A549 (cell line): Measurements from ENCODE around the gene SLC9C1. TPM values are rescaled to one million over a fixed set of nuclear protein-coding genes. Genes with fewer than 3 reads are reported as not detected.

Experiments used
- ATAC-seq, 2 experiments: fragments of 200-7000 bp in 1 of 2; fragments of >200 bp in 1 of 2; cut with Nextera tagmentation in 1 of 2; cut with Tn5 transposase in 1 of 2; 3 replicates each; pipeline versions ENCODE4 v1.8.0 to v1.9.1; 2018 to 2020; ENCODE audit warnings: mild to moderate bottlenecking in 1 of 2, moderate library complexity in 1 of 2
- CTCF ChIA-PET: fragments of 300-600 bp; sonication (Branson Sonifier 250); formaldehyde crosslinking; extraction: SDS; loops from one replicate; lab custom pipeline; 2021; ENCODE audit warnings: antibody characterized with exemption, inconsistent platforms; lab: Yijun Ruan, JAX
- POLR2A ChIA-PET: fragments of 350-600 bp; formaldehyde crosslinking; extraction: SDS; loops from one replicate; lab custom pipeline; 2021; ENCODE audit warnings: antibody characterized with exemption, inconsistent platforms; lab: Yijun Ruan, JAX
- DNase-seq, 2 experiments: peaks; one replicate each; pipeline versions ENCODE4 v3.0.0 to v3.0.0-alpha.2; 2011 to 2016; ENCODE audit warnings: low read depth in 1 of 2, low spot score in 1 of 2
- FAIRE-seq: peaks from 2 replicates; lab custom pipeline; 2011; peaks lifted over from hg19 to GRCh38; lab: Jason Lieb, UNC
- H3K27ac ChIP-seq, 2 experiments: fragments of >200 bp; sonication (Bioruptor Twin); formaldehyde crosslinking; 3 replicates each; pipeline ENCODE4 v1.5.1; 2016 to 2017
- H3K4me1 ChIP-seq: fragments of >200 bp; sonication (Bioruptor Twin); formaldehyde crosslinking; 3 replicates; pipeline ENCODE4 v1.6.1; 2016
- H3K4me2 ChIP-seq: fragments of >200 bp; sonication (Bioruptor Twin); formaldehyde crosslinking; 3 replicates; pipeline ENCODE4 v1.6.1; 2016
- H3K4me3 ChIP-seq: fragments of >200 bp; sonication (Bioruptor Twin); formaldehyde crosslinking; 3 replicates; pipeline ENCODE4 v1.5.1; 2016
- H3K9me3 ChIP-seq: fragments of >200 bp; sonication (Bioruptor Twin); formaldehyde crosslinking; 3 replicates; pipeline ENCODE4 v1.6.1; 2016
- BHLHE40 ChIP-seq: IDR thresholded peaks from 2 replicates; pipeline ENCODE4 v1.6.1; 2012; ENCODE audit warnings: low read depth, low read length, inconsistent platforms
- CBX2 ChIP-seq: fragments of 200-600 bp; sonication (generic); IDR thresholded peaks from 2 replicates; pipeline ENCODE4 v1.6.1; 2016; ENCODE audit warnings: low read depth, mild to moderate bottlenecking, borderline replicate concordance
- CHD2 ChIP-seq: fragments of 150-350 bp; IDR thresholded peaks from 2 replicates; pipeline ENCODE4 v1.6.1; 2014; ENCODE audit warnings: low read length; ENCODE audit not compliant: partially characterized antibody
- CHD4 ChIP-seq: fragments of 200-600 bp; sonication (generic); IDR thresholded peaks from 2 replicates; pipeline ENCODE4 v1.6.1; 2016; ENCODE audit warnings: antibody characterized with exemption, mild to moderate bottlenecking, borderline replicate concordance
- EHMT2 ChIP-seq: fragments of 200-600 bp; sonication (generic); IDR thresholded peaks from 2 replicates; pipeline ENCODE4 v1.6.1; 2016; ENCODE audit warnings: antibody characterized with exemption, low read depth, mild to moderate bottlenecking, moderate library complexity
- EP300 ChIP-seq, 2 experiments: fragments of >200 bp; sonication (Bioruptor Twin); formaldehyde crosslinking; IDR thresholded peaks; 2 replicates in 1 of 2; 3 replicates in 1 of 2; pipeline ENCODE4 v1.6.1; 2016 to 2017
- FOSL2 ChIP-seq, 2 experiments: fragments of 450-650 bp in 1 of 2; fragments of >200 bp in 1 of 2; sonication (Bioruptor Twin) in 1 of 2; formaldehyde crosslinking; IDR thresholded peaks; 2 replicates each; pipeline versions ENCODE4 v1.5.0 to v1.6.1; 2016 to 2020; ENCODE audit warnings: mild to moderate bottlenecking in 1 of 2, moderate library complexity in 1 of 2
- HOXA7 ChIP-seq: fragments of 250-450 bp; sonication (Bioruptor Pico); IDR thresholded peaks from 2 replicates; pipeline ENCODE4 v1.5.0; 2020; ENCODE audit warnings: mild to moderate bottlenecking, moderate library complexity
- HOXB13 ChIP-seq: fragments of 250-450 bp; sonication (Bioruptor Pico); IDR thresholded peaks from 2 replicates; pipeline ENCODE4 v1.5.0; 2020; ENCODE audit warnings: low read depth, mild to moderate bottlenecking, moderate library complexity
- HOXB5 ChIP-seq: fragments of 250-450 bp; sonication (Bioruptor Pico); IDR thresholded peaks from 2 replicates; pipeline ENCODE4 v1.5.0; 2020; ENCODE audit warnings: mild to moderate bottlenecking, moderate library complexity
- JUNB ChIP-seq: fragments of >200 bp; sonication (Bioruptor Twin); formaldehyde crosslinking; IDR thresholded peaks from 2 replicates; pipeline ENCODE4 v1.6.1; 2016
- MYC ChIP-seq: IDR thresholded peaks from 2 replicates; pipeline ENCODE4 v1.6.1; 2012; ENCODE audit warnings: mild to moderate bottlenecking, inconsistent platforms, low read length, improper control_type of control experiment, borderline replicate concordance
- NFE2L2 ChIP-seq: fragments of 150-350 bp; conservative IDR thresholded peaks from 2 replicates; pipeline ENCODE4 v1.6.1; 2014; ENCODE audit warnings: low read length
- POLR2A ChIP-seq: IDR thresholded peaks from 2 replicates; pipeline ENCODE4 v1.6.1; 2012; ENCODE audit warnings: mild to moderate bottlenecking, low read length
- RAD21 ChIP-seq, 2 experiments: fragments of >200 bp in 1 of 2; sonication (Bioruptor Twin) in 1 of 2; formaldehyde crosslinking in 1 of 2; IDR thresholded peaks in 1 of 2; conservative IDR thresholded peaks in 1 of 2; 2 replicates in 1 of 2; 3 replicates in 1 of 2; pipeline ENCODE4 v1.6.1; 2012 to 2018; ENCODE audit warnings: inconsistent platforms in 1 of 2
- RARB ChIP-seq: fragments of 250-450 bp; sonication (Bioruptor Pico); IDR thresholded peaks from 2 replicates; pipeline ENCODE4 v1.8.0; 2021; ENCODE audit warnings: mild to moderate bottlenecking, moderate library complexity
- RCOR1 ChIP-seq: fragments of 150-350 bp; IDR thresholded peaks from 2 replicates; pipeline ENCODE4 v1.6.1; 2014; ENCODE audit warnings: antibody characterized with exemption, low read length, low read depth
- SMC3 ChIP-seq: fragments of >200 bp; sonication (Bioruptor Twin); formaldehyde crosslinking; IDR thresholded peaks from 3 replicates; pipeline ENCODE4 v1.6.1; 2018; ENCODE audit warnings: inconsistent platforms
- TFCP2L1 ChIP-seq: fragments of 250-450 bp; sonication (Bioruptor Pico); IDR thresholded peaks from 2 replicates; pipeline ENCODE4 v1.5.0; 2021; ENCODE audit warnings: mild to moderate bottlenecking
- TP53 ChIP-seq: fragments of 250-450 bp; sonication (Bioruptor Pico); IDR thresholded peaks from 2 replicates; pipeline ENCODE4 v1.5.0; 2021; ENCODE audit warnings: mild to moderate bottlenecking, moderate library complexity
- ZC3H11A ChIP-seq: fragments of 450-650 bp; IDR thresholded peaks from 2 replicates; pipeline ENCODE4 v1.6.1; 2014; ENCODE audit warnings: antibody characterized with exemption, mild to moderate bottlenecking
- WGBS: methylation state at CpG from one replicate; pipeline ENCODE4 v1.1.6; 2017; ENCODE audit errors: missing lambda C conversion rate; 5-methylcytosine and 5-hydroxymethylcytosine counted together
- polyA plus RNA-seq, 4 experiments: library from polyadenylated mRNA; depleted of rRNA in 3 of 4; stranded (reverse); fragments of >200 nt; fragmentation: RNase III in 1 of 4; extraction: RNeasy Plus Mini Kit Qiagen cat#74134 plus additional on column Dnase treatment in 1 of 4; gene quantifications; 2 replicates in 3 of 4; 3 replicates in 1 of 4; pipeline ENCODE4 v1.2.3, GENCODE V29; 2011 to 2017
- TF ChIP-seq, protein P1 (sequence below): fragments of 250-450 bp; sonication (Bioruptor Pico); IDR thresholded peaks from 2 replicates; pipeline ENCODE4 v1.5.0; 2020; ENCODE audit warnings: low read depth, mild to moderate bottlenecking, moderate library complexity
- TF ChIP-seq, protein P2 (sequence below): fragments of 450-650 bp; IDR thresholded peaks from 2 replicates; pipeline ENCODE4 v1.6.1; 2014; ENCODE audit warnings: antibody characterized with exemption
- TF ChIP-seq, protein P3 (sequence below): IDR thresholded peaks from 2 replicates; pipeline ENCODE4 v1.6.1; 2012; ENCODE audit warnings: low read depth, borderline replicate concordance
- TF ChIP-seq, protein P4 (sequence below): fragments of >200 bp; sonication (Bioruptor Twin); formaldehyde crosslinking; IDR thresholded peaks from 3 replicates; pipeline ENCODE4 v1.6.1; 2016
- TF ChIP-seq, protein P5 (sequence below): fragments of 150-350 bp; IDR thresholded peaks from 2 replicates; pipeline ENCODE4 v1.6.1; 2014; ENCODE audit warnings: low read depth, mild to moderate bottlenecking, low read length
- TF ChIP-seq, protein P6 (sequence below): fragments of 250-450 bp; sonication (Bioruptor Pico); IDR thresholded peaks from 2 replicates; pipeline ENCODE4 v1.5.0; 2021; ENCODE audit warnings: mild to moderate bottlenecking, moderate library complexity, borderline replicate concordance
- TF ChIP-seq, protein P7 (sequence below): IDR thresholded peaks from 2 replicates; pipeline ENCODE4 v1.6.1; 2012

The SLC9C1 gene
- polyA plus RNA-seq, 2 of the 4 experiments (the other 2 are of a cell fraction), result not detected

DNA sequence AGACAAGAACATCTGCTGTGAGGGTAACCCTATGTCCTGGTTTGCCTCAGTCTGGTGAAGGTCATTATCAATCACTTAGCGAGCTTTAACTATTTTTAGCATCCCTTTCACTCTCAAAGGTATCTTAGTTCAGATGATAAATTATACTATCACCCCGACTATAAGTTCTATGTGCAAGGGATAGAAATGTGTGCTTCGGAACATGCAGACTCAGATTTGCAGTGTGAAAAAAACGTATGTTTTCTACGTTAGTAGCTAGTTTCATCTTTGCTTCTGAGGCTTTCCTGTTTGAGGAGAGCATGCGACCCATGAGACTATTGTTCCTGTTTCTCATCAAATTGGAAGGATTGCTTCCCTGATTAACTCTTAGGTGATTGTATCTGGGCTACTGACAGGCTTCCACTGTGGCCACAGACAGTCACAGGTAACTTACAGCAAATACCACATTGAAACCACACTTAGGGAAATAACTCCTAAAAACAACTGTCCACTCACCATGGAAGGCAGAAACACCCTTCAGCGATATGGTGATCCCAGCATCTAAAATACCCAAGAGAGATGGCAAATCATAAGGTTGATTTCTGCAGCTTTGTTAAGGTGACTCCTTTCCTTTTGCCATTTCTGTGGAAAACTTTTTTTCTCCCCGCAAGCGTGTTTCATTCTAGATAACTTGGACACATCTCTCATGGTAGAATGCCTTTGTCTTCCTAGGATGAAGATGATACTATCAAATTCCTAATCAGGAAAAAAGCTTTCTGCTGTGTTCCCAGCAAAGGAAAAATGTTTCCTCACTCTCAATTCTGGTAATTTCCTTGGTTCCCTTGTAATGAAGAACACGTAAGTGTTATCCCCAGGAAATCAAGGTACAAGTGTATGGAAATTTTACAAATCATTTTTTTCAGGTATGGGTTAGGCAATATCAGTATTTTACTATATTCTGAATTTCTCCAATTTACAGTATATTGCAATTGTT, 166.2 kb downstream of the SLC9C1 start:
- POLR2A ChIA-PET, result no interaction called here

DNA sequence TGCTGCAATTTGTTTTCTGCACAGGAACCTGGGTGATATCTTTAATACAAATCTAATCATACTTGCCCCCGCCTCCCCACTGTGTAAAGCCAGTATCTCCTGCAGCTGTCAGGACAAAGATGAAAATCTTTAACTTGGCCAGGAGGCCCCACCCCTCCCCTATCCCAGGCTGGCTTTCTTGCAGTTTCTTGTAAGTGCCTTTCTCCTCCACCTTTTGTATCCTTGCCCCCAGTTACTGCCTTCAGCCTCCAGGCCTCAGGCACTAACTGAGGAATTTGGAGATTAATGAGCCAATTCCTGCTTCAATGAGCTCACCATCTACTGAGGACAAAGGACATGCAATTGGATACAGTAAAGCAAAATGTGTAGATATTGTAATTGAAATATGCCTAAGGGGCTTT, 167.5 kb downstream of the SLC9C1 start:
- no peak for ATAC-seq
- Histone ChIP-seq H3K4me2 (no peak overlapping the region), H3K4me3 (no peak overlapping the region), H3K9me3 (no peaks in the 10 kb centered on the region), H3K27ac (no peak overlapping the region), H3K4me1 (peaks cover 4% of the 10 kb centered on the region; the same call in 1 of the 3 replicates)
- ChIA-PET POLR2A (no interaction called here), CTCF (interaction anchor here (2.0 to 4.1 kb wide), 2 partner anchors 12 to 15 kb away, joined by 4 to 17 read pairs; no protein-coding TSS in a partner anchor)
- DNase-seq, result no peak
- WGBS, result 90% methylated on average over 1 of the region's 1 CpG
- no peak for FAIRE-seq
- TF ChIP-seq CHD2 (no peak), HOXA7 (CRISPR knock-in tag) (no peak), TP53 (no peak), HOXB5 (CRISPR knock-in tag) (no peak), SMC3 (no peak), ZC3H11A (no peak), NFE2L2 (no peak), RARB (CRISPR knock-in tag) (no peak), EP300 (IDR thresholded peaks at IDR 0.05) (no peak), CHD4 (no peak), TFCP2L1 (no peak), FOSL2 (IDR thresholded peaks at IDR 0.05) (no peak), FOSL2 (CRISPR knock-in tag; IDR thresholded peaks at IDR 0.05) (no peak), EHMT2 (no peak), RAD21 (conservative IDR thresholded peaks at IDR 0.05 in 1 of 2, IDR thresholded peaks at IDR 0.05 in 1 of 2) (no peak)
- TF ChIP-seq, protein P1, sequence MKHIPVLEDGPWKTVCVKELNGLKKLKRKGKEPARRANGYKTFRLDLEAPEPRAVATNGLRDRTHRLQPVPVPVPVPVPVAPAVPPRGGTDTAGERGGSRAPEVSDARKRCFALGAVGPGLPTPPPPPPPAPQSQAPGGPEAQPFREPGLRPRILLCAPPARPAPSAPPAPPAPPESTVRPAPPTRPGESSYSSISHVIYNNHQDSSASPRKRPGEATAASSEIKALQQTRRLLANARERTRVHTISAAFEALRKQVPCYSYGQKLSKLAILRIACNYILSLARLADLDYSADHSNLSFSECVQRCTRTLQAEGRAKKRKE (CRISPR knock-in tag), result no peak
- TF ChIP-seq, protein P2, sequence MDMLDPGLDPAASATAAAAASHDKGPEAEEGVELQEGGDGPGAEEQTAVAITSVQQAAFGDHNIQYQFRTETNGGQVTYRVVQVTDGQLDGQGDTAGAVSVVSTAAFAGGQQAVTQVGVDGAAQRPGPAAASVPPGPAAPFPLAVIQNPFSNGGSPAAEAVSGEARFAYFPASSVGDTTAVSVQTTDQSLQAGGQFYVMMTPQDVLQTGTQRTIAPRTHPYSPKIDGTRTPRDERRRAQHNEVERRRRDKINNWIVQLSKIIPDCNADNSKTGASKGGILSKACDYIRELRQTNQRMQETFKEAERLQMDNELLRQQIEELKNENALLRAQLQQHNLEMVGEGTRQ, result no peak

More for the DNA sequence above, 166.2 kb downstream of the SLC9C1 start:
- no peak for ATAC-seq
- no peak overlapping the region for H3K27ac ChIP-seq
- TF ChIP-seq, protein P3, sequence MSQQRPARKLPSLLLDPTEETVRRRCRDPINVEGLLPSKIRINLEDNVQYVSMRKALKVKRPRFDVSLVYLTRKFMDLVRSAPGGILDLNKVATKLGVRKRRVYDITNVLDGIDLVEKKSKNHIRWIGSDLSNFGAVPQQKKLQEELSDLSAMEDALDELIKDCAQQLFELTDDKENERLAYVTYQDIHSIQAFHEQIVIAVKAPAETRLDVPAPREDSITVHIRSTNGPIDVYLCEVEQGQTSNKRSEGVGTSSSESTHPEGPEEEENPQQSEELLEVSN, result no peak
- TF ChIP-seq JUNB (no peak), MYC (no peak), RCOR1 (no peak), HOXB13 (CRISPR knock-in tag) (no peak), BHLHE40 (no peak), POLR2A (no peak), CBX2 (no peak), EHMT2 (no peak), NFE2L2 (no peak), HOXA7 (CRISPR knock-in tag) (no peak), EP300 (IDR thresholded peaks at IDR 0.05) (no peak), RARB (CRISPR knock-in tag) (no peak)
- TF ChIP-seq, protein P4, sequence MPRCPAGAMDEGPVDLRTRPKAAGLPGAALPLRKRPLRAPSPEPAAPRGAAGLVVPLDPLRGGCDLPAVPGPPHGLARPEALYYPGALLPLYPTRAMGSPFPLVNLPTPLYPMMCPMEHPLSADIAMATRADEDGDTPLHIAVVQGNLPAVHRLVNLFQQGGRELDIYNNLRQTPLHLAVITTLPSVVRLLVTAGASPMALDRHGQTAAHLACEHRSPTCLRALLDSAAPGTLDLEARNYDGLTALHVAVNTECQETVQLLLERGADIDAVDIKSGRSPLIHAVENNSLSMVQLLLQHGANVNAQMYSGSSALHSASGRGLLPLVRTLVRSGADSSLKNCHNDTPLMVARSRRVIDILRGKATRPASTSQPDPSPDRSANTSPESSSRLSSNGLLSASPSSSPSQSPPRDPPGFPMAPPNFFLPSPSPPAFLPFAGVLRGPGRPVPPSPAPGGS, result no peak
- TF ChIP-seq, protein P5, sequence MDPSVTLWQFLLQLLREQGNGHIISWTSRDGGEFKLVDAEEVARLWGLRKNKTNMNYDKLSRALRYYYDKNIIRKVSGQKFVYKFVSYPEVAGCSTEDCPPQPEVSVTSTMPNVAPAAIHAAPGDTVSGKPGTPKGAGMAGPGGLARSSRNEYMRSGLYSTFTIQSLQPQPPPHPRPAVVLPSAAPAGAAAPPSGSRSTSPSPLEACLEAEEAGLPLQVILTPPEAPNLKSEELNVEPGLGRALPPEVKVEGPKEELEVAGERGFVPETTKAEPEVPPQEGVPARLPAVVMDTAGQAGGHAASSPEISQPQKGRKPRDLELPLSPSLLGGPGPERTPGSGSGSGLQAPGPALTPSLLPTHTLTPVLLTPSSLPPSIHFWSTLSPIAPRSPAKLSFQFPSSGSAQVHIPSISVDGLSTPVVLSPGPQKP, result no peak
- TF ChIP-seq, protein P6, sequence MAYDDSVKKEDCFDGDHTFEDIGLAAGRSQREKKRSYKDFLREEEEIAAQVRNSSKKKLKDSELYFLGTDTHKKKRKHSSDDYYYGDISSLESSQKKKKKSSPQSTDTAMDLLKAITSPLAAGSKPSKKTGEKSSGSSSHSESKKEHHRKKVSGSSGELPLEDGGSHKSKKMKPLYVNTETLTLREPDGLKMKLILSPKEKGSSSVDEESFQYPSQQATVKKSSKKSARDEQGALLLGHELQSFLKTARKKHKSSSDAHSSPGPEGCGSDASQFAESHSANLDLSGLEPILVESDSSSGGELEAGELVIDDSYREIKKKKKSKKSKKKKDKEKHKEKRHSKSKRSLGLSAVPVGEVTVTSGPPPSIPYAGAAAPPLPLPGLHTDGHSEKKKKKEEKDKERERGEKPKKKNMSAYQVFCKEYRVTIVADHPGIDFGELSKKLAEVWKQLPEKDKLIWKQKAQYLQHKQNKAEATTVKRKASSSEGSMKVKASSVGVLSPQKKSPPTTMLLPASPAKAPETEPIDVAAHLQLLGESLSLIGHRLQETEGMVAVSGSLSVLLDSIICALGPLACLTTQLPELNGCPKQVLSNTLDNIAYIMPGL (CRISPR knock-in tag), result no peak
- TF ChIP-seq, protein P7, sequence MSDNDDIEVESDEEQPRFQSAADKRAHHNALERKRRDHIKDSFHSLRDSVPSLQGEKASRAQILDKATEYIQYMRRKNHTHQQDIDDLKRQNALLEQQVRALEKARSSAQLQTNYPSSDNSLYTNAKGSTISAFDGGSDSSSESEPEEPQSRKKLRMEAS, result no peak
- TF ChIP-seq, all 56 proteins: peak for 0
- Histone ChIP-seq H3K9me3 (no peaks in the 10 kb centered on the region), H3K4me2 (no peak overlapping the region), H3K4me3 (no peak overlapping the region), H3K4me1 (peaks cover 4% of the 10 kb centered on the region; the same call in 1 of the 3 replicates)
- DNase-seq (no peak), FAIRE-seq (no peak)
- 90% methylated on average over 10 of the region's 10 CpGs for WGBS
- CTCF ChIA-PET, result interaction anchor here (0.6 to 2.9 kb wide), 4 partner anchors 8 to 1889 kb away, joined by 3 to 8 read pairs (median 4); no protein-coding TSS in a partner anchor
